ENCODE data around the gene ZNF277. TPM values are rescaled to one million over a fixed set of nuclear protein-coding genes. Genes with fewer than 3 reads are reported as not detected.

ZNF277 gene
- total RNA-seq, 1 donor from 2014 or later: 23.7 TPM

- peaks cover 52% of the 10 kb centered on the region for H3K4me1 Mint-ChIP-seq
- H3K9me3 Mint-ChIP-seq: no peaks in the 10 kb centered on the region
- TF ChIP-seq CTCF (IDR thresholded peaks at IDR 0.05; ENCODE audit: unreplicated experiment): no peak
- H3K4me3 Mint-ChIP-seq: no peak overlapping the region
- H3K36me3 Mint-ChIP-seq: no peaks in the 10 kb centered on the region
- no peak for DNase-seq (ENCODE audit: low spot score in 2 of 2, unreplicated experiment in 2 of 2)
- peak overlapping the region; percentile 52 for H3K27ac Mint-ChIP-seq
- no peaks in the 10 kb centered on the region for H3K27me3 Mint-ChIP-seq (ENCODE audit: low read depth)
These were observed 45.0 kb upstream of the ZNF277 start for GRCh38 chr7:112161253-112162141.

GRCh38 chr7:112162142-112162766 is 44.2 kb upstream of the ZNF277 start:
- Mint-ChIP-seq H3K27ac (peak overlapping the region; percentile 71), H3K4me1 (peaks cover 48% of the 10 kb centered on the region), H3K36me3 (no peaks in the 10 kb centered on the region), H3K27me3 (ENCODE audit: low read depth) (no peaks in the 10 kb centered on the region), H3K9me3 (no peaks in the 10 kb centered on the region), H3K4me3 (no peak overlapping the region)
- no peak for DNase-seq (ENCODE audit: low spot score in 2 of 2, unreplicated experiment in 2 of 2)
- TF ChIP-seq CTCF (IDR thresholded peaks at IDR 0.05; ENCODE audit: unreplicated experiment): no peak

GRCh38 chr7:112162784-112163506 is 43.5 kb upstream of the ZNF277 start:
- TF ChIP-seq CTCF (IDR thresholded peaks at IDR 0.05; ENCODE audit: unreplicated experiment): no peak
- no peak overlapping the region for H3K4me3 Mint-ChIP-seq
- no peaks in the 10 kb centered on the region for H3K9me3 Mint-ChIP-seq
- H3K4me1 Mint-ChIP-seq: peaks cover 48% of the 10 kb centered on the region
- H3K27me3 Mint-ChIP-seq (ENCODE audit: low read depth): no peaks in the 10 kb centered on the region
- H3K27ac Mint-ChIP-seq: peak overlapping the region; percentile 71
- no peaks in the 10 kb centered on the region for H3K36me3 Mint-ChIP-seq
- DNase-seq (ENCODE audit: low spot score in 2 of 2, unreplicated experiment in 2 of 2): no peak

- H3K36me3 Mint-ChIP-seq: peaks cover 2% of the 10 kb centered on the region
- no peaks in the 10 kb centered on the region for H3K9me3 Mint-ChIP-seq
- TF ChIP-seq CTCF (IDR thresholded peaks at IDR 0.05; ENCODE audit: unreplicated experiment): no peak
- H3K27me3 Mint-ChIP-seq (ENCODE audit: low read depth): no peaks in the 10 kb centered on the region
- no peak overlapping the region for H3K4me3 Mint-ChIP-seq
- no peak for DNase-seq (ENCODE audit: low spot score in 2 of 2, unreplicated experiment in 2 of 2)
- peaks cover 16% of the 10 kb centered on the region for H3K4me1 Mint-ChIP-seq
- no peak overlapping the region for H3K27ac Mint-ChIP-seq
These were observed 39.3 kb upstream of the ZNF277 start for GRCh38 chr7:112167147-112167546.

- Mint-ChIP-seq H3K36me3 (peaks cover 2% of the 10 kb centered on the region), H3K27me3 (ENCODE audit: low read depth) (no peaks in the 10 kb centered on the region), H3K9me3 (no peaks in the 10 kb centered on the region), H3K4me3 (no peak overlapping the region), H3K27ac (no peak overlapping the region), H3K4me1 (peaks cover 8% of the 10 kb centered on the region)
- no peak for DNase-seq (ENCODE audit: low spot score in 2 of 2, unreplicated experiment in 2 of 2)
- no peak for TF ChIP-seq CTCF (IDR thresholded peaks at IDR 0.05; ENCODE audit: unreplicated experiment)
These were observed 37.6 kb upstream of the ZNF277 start for GRCh38 chr7:112168915-112169314.
